WERI-Rb-1 (cell line): ENCODE data around the gene LONP1.
"Not testable (repeated sequence)": the region's sequence is repeated elsewhere in the genome, so short reads cannot be mapped to it uniquely, and the experiment has no call there.

Experiments used
- DNase-seq: peaks from one replicate; pipeline ENCODE4 v3.0.0-alpha.2; 2020
- H3K27ac ChIP-seq: fragments of 250-450 bp; sonication (Bioruptor Pico); 2 replicates; pipeline ENCODE4 v1.5.1; 2020; ENCODE audit warnings: mild to moderate bottlenecking, moderate library complexity
- H3K27me3 ChIP-seq: fragments of 250-450 bp; sonication (Bioruptor Pico); 2 replicates; pipeline ENCODE4 v1.5.1; 2021; ENCODE audit warnings: mild to moderate bottlenecking, low read depth, moderate library complexity; ENCODE audit not compliant: insufficient read depth, severe bottlenecking
- H3K36me3 ChIP-seq: fragments of 250-450 bp; sonication (Bioruptor Pico); 2 replicates; pipeline ENCODE4 v1.5.1; 2020; ENCODE audit warnings: mild to moderate bottlenecking, moderate library complexity
- H3K4me3 ChIP-seq: 2 replicates; pipeline ENCODE4 v1.5.1; 2011; ENCODE audit warnings: low read depth, mild to moderate bottlenecking, control low read depth, low read length
- H3K9me3 ChIP-seq: fragments of 250-450 bp; sonication (Bioruptor Pico); 2 replicates; pipeline ENCODE4 v1.5.1; 2021; ENCODE audit warnings: mild to moderate bottlenecking, moderate library complexity; ENCODE audit not compliant: severe bottlenecking
- TF ChIP-seq, protein P1 (sequence below): IDR thresholded peaks from 2 replicates; pipeline ENCODE4 v1.5.1; 2011; ENCODE audit warnings: low read depth, mild to moderate bottlenecking, control low read depth, inconsistent platforms, low read length

LONP1 gene

DNA sequence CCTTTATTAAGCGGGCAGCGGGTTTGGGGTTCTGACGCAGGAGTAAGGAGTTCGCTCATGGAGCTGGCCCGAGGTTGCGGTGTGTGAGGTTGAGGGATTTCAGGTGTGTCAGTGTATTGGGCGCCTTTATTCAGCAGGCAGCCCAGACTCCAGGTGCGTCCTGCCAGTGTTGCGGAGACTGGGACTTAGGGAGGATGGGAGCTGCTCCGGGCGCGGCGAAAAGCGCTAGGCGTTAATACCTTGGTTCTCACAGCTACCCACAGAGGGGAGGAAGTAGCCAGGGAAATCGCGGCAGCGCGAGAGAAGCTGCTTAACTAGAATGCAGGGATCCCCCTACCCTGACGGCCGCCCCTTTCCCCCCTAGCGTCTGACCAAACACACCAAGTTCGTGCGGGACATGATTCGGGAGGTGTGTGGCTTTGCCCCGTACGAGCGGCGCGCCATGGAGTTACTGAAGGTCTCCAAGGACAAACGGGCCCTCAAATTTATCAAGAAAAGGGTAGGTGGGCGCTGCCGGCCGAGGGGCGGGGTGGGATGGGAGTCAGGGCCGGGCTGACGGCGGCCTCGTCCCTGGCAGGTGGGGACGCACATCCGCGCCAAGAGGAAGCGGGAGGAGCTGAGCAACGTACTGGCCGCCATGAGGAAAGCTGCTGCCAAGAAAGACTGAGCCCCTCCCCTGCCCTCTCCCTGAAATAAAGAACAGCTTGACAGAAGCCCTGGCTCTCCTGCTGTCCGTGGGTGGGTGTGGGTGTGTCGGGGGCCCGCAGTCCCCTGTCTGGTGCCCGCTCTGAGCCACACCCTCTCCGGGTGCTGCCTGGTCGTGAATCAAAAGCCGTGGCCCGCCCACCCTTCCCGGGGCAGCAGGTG, 28.8 kb downstream of the LONP1 start:
- H3K36me3 ChIP-seq: peaks cover 57% of the 10 kb centered on the region
- TF ChIP-seq, protein P1, sequence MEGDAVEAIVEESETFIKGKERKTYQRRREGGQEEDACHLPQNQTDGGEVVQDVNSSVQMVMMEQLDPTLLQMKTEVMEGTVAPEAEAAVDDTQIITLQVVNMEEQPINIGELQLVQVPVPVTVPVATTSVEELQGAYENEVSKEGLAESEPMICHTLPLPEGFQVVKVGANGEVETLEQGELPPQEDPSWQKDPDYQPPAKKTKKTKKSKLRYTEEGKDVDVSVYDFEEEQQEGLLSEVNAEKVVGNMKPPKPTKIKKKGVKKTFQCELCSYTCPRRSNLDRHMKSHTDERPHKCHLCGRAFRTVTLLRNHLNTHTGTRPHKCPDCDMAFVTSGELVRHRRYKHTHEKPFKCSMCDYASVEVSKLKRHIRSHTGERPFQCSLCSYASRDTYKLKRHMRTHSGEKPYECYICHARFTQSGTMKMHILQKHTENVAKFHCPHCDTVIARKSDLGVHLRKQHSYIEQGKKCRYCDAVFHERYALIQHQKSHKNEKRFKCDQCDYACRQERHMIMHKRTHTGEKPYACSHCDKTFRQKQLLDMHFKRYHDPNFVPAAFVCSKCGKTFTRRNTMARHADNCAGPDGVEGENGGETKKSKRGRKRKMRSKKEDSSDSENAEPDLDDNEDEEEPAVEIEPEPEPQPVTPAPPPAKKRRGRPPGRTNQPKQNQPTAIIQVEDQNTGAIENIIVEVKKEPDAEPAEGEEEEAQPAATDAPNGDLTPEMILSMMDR: no peak

DNA sequence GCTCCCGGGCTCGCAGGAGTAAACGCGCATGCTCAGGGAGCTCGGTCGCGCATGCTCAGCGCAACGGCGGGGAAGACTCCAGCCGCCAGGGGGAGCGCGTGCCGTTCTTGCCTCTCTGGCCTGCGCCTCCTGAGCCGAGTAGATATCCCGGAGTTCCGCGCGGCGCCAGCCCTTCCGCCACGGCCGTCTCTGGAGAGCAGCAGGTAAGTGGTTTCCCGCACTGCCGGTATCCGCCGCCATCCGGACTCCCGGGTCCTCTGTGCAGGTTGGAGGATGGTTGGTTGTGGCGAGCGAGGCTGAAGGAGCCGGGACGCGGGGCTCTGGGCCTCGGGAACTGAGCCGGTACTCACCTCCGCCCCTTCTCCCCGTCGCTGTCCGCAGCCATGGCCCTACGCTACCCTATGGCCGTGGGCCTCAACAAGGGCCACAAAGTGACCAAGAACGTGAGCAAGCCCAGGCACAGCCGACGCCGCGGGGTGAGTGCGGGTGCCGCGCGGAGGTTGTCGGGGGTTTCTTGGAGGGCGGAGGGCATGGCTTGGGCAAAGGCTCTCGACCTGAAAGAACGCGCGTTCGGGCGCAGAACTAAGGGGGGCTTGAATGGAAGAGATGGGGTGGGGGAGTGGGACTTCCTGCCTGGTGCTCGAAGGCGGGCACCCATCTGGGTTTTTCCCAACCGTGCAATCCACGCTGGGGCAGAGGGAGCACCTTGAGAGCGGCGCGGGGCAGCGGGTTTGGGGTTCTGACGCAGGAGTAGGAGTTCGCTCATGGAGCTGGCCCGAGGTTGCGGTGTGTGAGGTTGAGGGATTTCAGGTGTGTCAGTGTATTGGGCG, 29.6 kb downstream of the LONP1 start, which contains the start of gene RPL36:
Gene RPL36, plus strand, starts transcription at position 171 of the 830 bp plus-strand sequence. Its CDS starts 213 bp downstream, at position 384.
- TF ChIP-seq, protein P1: peak; percentile 99
- Histone ChIP-seq H3K36me3 (peaks cover 49% of the 10 kb centered on the region), H3K4me3 (peak within 1 kb of the TSS; percentile 81)

More for the DNA sequence above, 28.8 kb downstream of the LONP1 start:
- DNase-seq: no peak
- H3K27ac ChIP-seq: no peak overlapping the region; the same call in 1 of the 2 replicates
- no peaks in the 10 kb centered on the region for H3K9me3 ChIP-seq
- H3K27me3 ChIP-seq: no peaks in the 10 kb centered on the region
- peak overlapping the region; percentile 81 for H3K4me3 ChIP-seq

DNA sequence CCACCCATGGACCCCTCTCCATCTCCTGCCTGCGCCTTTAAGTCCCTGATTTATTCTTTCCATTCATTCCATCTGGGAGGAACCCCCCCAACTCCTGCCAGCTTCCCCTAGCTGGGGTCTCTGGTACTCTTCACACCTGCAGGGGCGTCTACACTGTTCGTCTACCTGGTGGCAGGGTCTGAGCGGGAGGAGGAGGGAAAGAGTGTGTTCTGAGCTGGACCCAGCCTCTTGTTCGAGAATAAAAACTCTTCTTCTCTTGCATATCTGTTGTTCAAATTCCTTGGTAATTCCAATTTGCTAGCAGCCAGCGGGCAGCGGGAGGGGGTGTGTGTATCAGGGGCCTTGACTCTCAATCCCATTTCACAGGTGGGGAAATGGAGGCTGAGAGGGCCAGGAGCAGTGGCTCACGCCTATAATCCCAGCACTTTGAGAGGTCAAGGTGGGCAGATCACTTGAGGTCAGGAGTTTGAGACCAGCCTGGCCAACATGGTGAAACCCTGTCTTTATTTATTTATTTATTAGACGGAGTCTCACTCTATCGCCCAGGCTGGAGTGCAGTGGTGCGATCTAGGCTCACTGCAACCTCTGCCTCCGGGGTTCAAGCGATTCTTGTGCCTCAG, 31.6 kb downstream of the LONP1 start:
- H3K27ac ChIP-seq, H3K9me3 ChIP-seq, H3K27me3 ChIP-seq, DNase-seq, H3K4me3 ChIP-seq: not testable (repeated sequence)
- H3K36me3 ChIP-seq: peaks cover 29% of the 10 kb centered on the region

More for the DNA sequence above, 29.6 kb downstream of the LONP1 start, which contains the start of gene RPL36:
- peak; percentile 97 for DNase-seq
- H3K27ac ChIP-seq: peak within 1 kb of the TSS; percentile 86
- H3K9me3 ChIP-seq: no peaks in the 10 kb centered on the region
- no peaks in the 10 kb centered on the region for H3K27me3 ChIP-seq

DNA sequence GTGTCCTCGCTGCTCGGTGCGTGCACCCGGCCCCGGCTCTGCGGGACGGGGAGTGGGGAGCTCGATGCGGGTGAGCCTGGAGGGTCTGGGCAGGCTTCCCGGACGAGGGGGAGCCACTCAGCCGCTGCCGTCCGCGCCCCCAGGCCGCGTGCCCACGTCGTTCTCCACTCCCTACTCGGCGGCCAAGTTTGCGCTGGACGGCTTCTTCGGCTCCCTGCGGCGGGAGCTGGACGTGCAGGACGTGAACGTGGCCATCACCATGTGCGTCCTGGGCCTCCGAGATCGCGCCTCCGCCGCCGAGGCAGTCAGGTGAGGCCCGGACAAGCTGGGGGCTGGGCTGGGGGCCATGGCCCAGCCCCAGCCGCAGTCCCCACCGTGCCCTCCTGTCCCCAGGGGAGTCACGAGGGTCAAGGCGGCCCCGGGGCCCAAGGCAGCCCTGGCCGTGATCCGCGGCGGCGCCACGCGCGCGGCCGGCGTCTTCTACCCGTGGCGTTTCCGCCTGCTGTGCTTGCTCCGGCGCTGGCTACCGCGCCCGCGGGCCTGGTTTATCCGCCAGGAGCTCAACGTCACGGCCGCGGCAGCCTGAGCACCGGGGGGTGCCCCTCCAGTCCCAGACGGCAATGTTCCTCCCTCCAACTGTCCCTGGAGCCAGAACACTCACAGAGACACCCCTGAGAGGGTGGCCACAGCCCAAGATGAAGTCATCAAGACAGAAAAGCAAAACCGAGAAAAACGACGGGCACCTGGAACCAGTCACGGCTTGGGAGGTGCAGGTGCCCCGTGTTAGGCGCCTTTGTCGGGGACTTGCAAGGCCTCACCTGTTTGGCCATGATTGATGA, 32.4 kb downstream of the LONP1 start:
- no peak for DNase-seq
- H3K36me3 ChIP-seq: peaks cover 21% of the 10 kb centered on the region
- no peak overlapping the region; the same call in 1 of the 2 replicates for H3K27ac ChIP-seq
- TF ChIP-seq, protein P1: no peak
- no peaks in the 10 kb centered on the region for H3K9me3 ChIP-seq
- no peak overlapping the region for H3K4me3 ChIP-seq
- no peaks in the 10 kb centered on the region for H3K27me3 ChIP-seq

DNA sequence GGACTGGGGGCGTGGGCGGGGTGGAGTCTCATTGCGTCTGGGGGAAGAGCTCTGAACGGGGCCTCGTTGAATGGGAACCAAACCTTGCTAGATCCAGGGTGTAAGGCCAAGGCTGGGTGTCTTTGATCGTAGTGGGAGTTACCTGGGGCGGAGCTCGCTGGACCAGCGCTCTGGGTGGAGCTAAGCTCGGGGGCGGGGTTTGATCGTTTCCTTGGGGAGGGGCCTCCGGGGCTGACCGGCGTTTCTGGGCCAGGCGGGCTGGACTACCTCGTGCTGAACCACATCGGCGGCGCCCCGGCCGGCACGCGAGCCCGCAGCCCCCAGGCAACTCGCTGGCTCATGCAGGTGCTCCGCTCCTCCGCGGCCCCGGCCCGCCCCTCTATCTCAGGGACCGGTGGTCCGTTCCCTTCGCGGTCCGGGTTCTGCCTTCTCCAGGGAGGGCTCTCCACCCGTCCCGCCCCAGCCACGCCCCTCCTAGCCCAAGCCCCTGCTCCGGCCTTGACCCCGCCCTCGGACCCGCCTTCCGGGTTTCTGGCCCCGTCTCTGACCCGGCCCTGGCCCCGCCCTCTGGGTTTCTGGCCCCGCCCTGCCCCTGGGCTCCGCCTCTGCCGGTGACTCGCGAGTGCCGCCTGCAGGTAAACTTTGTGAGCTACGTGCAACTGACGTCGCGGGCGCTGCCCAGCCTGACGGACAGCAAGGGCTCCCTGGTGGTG, 33.1 kb downstream of the LONP1 start:
- H3K9me3 ChIP-seq: no peaks in the 10 kb centered on the region
- H3K27ac ChIP-seq: peak overlapping the region; percentile 34; the same call in 1 of the 2 replicates
- DNase-seq: peak; percentile 94

More for the DNA sequence above, 33.1 kb downstream of the LONP1 start:
- no peaks in the 10 kb centered on the region for H3K27me3 ChIP-seq
- peak overlapping the region; percentile 36 for H3K4me3 ChIP-seq
- TF ChIP-seq, protein P1: peak; percentile 77
- H3K36me3 ChIP-seq: peaks cover 14% of the 10 kb centered on the region
